Breast epithelium (tissue), 4 donors: ENCODE measurements around the gene TMCO4. TPM values are rescaled to one million over a fixed set of nuclear protein-coding genes. Genes with fewer than 3 reads are reported as not detected.

Experiments used
- DNase-seq, 2 donors: peaks; one replicate each; pipeline ENCODE4 v3.0.0-alpha.2; 2019; ENCODE audit warnings: low spot score in 2 of 2
- H3K27ac ChIP-seq, 2 donors: fragments of 200-600 bp; sonication (generic) in 1 of 2; one replicate each; pipeline ENCODE4 v1.5.1; 2016 to 2019; ENCODE audit warnings: mild to moderate bottlenecking in 1 of 2
- H3K27me3 ChIP-seq, 2 donors: fragments of 200-600 bp; sonication (generic) in 1 of 2; one replicate each; pipeline versions ENCODE4 v1.5.1 to v1.6.0; 2017 to 2019; ENCODE audit warnings: control low read depth in 1 of 2, mild to moderate bottlenecking in 1 of 2
- H3K36me3 ChIP-seq: fragments of 200-600 bp; one replicate; pipeline ENCODE4 v1.5.1; 2019
- H3K4me1 ChIP-seq, 2 donors: fragments of 200-600 bp; sonication (generic); one replicate each; pipeline ENCODE4 v1.5.1; 2016 to 2019; ENCODE audit warnings: control low read depth in 1 of 2
- H3K4me3 ChIP-seq, 3 donors: fragments of 200-600 bp; sonication (generic); 1 replicate in 2 of 3; 2 replicates in 1 of 3; pipeline ENCODE4 v1.5.1; 2016 to 2019; ENCODE audit warnings: mild to moderate bottlenecking in 3 of 3, moderate library complexity in 2 of 3
- H3K9me3 ChIP-seq, 2 donors: fragments of 200-600 bp; sonication (generic) in 1 of 2; one replicate each; pipeline ENCODE4 v1.5.1; 2016 to 2019; ENCODE audit warnings: control low read depth in 1 of 2
- POLR2A ChIP-seq: fragments of 450-650 bp; IDR thresholded peaks from one replicate; pipeline ENCODE4 v1.6.1; 2016; ENCODE audit warnings: antibody characterized with exemption, mild to moderate bottlenecking, moderate library complexity
- POLR2AphosphoS5 ChIP-seq, 3 donors: sonication (generic); formaldehyde crosslinking; IDR thresholded peaks; one replicate each; pipeline ENCODE4 v1.6.1; 2017; ENCODE audit warnings: antibody characterized with exemption in 3 of 3
- intact Hi-C: fragments of 100-400 bp; cut with DNase I; formaldehyde crosslinking; loops from one replicate; pipeline ENCODE4 v1.15.1; 2023; ENCODE audit warnings: low total_unique reads
- total RNA-seq, 3 donors: library from RNA; depleted of rRNA; stranded (reverse); fragments of >200 nt; gene quantifications; one replicate each; pipeline ENCODE4 v1.1.0, GENCODE V29; 2016
- TF ChIP-seq, protein P1 (sequence below), 3 donors: fragments of 450-650 bp; IDR thresholded peaks; one replicate each; pipeline ENCODE4 v1.5.1; 2016 to 2017; ENCODE audit warnings: antibody characterized with exemption in 3 of 3, mild to moderate bottlenecking in 3 of 3, moderate library complexity in 3 of 3

Gene TMCO4
- total RNA-seq, 3 donors from 2014 or later, result 26.7 to 44.2 (median 34.1) TPM

DNA sequence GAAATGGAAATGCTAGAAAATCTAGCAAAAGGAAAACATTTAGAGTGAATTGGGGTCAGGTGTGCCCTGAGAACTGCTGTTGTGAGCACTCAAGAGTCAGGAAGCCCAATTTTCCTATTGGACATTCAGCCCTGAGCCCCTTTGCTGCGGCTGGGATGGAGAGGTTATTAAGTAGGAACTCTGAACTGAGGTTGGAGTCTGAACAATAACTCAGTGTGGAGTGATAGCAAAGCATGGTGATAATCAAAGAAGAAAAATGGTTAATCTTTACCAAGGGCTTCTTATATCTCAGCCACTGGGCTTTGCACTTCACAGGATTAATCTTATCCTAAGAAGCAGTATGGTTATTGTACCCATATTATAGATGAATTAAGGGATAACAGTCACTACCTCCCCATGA is 52.0 kb downstream of the TMCO4 start:
- Histone ChIP-seq H3K9me3 (no peaks in the 10 kb centered on the region), H3K4me3 (no peak overlapping the region), H3K27me3 (no peaks in the 10 kb centered on the region), H3K36me3 (no peaks in the 10 kb centered on the region), H3K27ac (no peak overlapping the region), H3K4me1 (no peaks in the 10 kb centered on the region)
- intact Hi-C loops, result loop anchor here (5.0 kb wide), 1 partner anchor 960 kb away; no protein-coding TSS in a partner anchor
- no peak for DNase-seq
- TF ChIP-seq POLR2AphosphoS5 (IDR thresholded peaks at IDR 0.05) (no peak), POLR2A (no peak)
- TF ChIP-seq, protein P1, sequence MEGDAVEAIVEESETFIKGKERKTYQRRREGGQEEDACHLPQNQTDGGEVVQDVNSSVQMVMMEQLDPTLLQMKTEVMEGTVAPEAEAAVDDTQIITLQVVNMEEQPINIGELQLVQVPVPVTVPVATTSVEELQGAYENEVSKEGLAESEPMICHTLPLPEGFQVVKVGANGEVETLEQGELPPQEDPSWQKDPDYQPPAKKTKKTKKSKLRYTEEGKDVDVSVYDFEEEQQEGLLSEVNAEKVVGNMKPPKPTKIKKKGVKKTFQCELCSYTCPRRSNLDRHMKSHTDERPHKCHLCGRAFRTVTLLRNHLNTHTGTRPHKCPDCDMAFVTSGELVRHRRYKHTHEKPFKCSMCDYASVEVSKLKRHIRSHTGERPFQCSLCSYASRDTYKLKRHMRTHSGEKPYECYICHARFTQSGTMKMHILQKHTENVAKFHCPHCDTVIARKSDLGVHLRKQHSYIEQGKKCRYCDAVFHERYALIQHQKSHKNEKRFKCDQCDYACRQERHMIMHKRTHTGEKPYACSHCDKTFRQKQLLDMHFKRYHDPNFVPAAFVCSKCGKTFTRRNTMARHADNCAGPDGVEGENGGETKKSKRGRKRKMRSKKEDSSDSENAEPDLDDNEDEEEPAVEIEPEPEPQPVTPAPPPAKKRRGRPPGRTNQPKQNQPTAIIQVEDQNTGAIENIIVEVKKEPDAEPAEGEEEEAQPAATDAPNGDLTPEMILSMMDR (IDR thresholded peaks at IDR 0.05), result no peak

DNA sequence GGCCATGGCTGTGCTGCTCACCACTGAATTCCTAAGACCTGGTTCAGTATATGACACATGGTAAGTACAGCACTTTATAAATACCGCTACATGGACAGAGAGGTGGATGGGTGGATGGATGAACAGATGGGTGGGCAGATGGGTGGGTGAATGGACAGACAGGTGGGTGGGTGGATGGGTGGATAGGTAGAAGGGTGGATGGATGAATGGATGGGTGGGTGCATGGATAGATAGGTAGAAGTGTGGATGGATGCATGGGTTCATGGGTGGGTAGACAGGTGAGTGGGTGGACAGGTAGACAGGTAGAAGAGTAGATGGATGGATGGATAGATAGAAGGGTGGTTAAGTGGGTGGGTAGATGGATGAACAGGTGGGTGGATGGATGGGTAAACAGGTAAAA is 54.8 kb downstream of the TMCO4 start:
- no peak overlapping the region for H3K4me3 ChIP-seq
- no peaks in the 10 kb centered on the region for H3K4me1 ChIP-seq
- intact Hi-C loops, result loop anchor here (5.0 kb wide), 1 partner anchor 958 kb away; no protein-coding TSS in a partner anchor
- no peaks in the 10 kb centered on the region for H3K36me3 ChIP-seq
- DNase-seq, result no peak
- no peaks in the 10 kb centered on the region for H3K9me3 ChIP-seq
- H3K27ac ChIP-seq, result no peak overlapping the region
- no peak for TF ChIP-seq POLR2AphosphoS5 (IDR thresholded peaks at IDR 0.05)
- TF ChIP-seq, protein P1 (IDR thresholded peaks at IDR 0.05), result no peak
- TF ChIP-seq POLR2A, result no peak
- no peaks in the 10 kb centered on the region for H3K27me3 ChIP-seq

DNA sequence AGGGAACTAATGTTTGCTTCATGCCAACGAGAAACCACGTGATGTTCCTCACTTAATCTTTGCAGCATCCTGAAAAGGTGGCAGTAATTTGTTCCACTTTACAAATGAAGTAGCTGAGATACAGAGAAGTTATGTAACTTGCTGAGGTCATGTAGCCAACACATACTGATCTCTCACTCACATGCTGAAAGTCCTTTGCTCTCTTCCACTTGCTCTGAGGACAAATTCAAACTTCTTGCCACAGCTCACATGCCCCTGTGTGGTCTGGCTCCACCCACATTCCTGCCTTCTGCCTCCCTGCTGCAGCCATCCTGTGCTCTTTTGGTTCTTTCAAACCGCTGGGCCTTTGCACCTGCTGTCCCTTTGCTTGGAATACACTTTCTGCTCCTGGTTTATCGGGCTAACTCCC is 55.4 kb downstream of the TMCO4 start:
- no peaks in the 10 kb centered on the region for H3K4me1 ChIP-seq
- peaks cover 0 to under 1% of the 10 kb centered on the region in 2 donors for H3K9me3 ChIP-seq
- H3K27me3 ChIP-seq, result no peaks in the 10 kb centered on the region
- H3K4me3 ChIP-seq, result no peak overlapping the region
- TF ChIP-seq, protein P1 (IDR thresholded peaks at IDR 0.05), result no peak
- no peak for TF ChIP-seq POLR2A
- TF ChIP-seq POLR2AphosphoS5 (IDR thresholded peaks at IDR 0.05), result no peak
- no peak overlapping the region for H3K27ac ChIP-seq
- intact Hi-C loops, result no loop called here
- no peak for DNase-seq
- no peaks in the 10 kb centered on the region for H3K36me3 ChIP-seq

DNA sequence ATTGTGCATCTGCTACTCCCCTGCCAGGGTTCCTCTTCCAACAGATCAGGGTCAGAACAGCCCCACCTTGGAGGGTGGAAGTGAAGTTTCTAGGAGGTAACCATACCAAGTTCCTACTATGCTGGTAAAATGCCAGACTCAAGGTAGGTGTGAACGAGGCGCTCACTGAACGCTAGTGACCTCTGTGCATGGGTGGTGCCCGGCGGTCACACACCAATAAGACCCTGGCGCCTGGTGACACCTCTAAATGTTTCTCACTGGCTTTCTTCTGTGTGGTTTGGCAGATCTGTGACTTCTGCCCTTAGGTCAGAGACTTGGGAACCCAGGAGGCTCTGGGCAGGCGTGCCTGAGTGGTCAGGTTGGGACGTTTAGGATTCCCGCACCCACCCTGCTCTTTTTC is 55.9 kb downstream of the TMCO4 start:
- Histone ChIP-seq H3K4me1 (no peaks in the 10 kb centered on the region), H3K27me3 (no peaks in the 10 kb centered on the region), H3K36me3 (no peaks in the 10 kb centered on the region), H3K27ac (no peak overlapping the region), H3K9me3 (peaks cover 2 to 6% of the 10 kb centered on the region in 2 donors), H3K4me3 (no peak overlapping the region)
- TF ChIP-seq, protein P1 (IDR thresholded peaks at IDR 0.05), result no peak
- TF ChIP-seq POLR2A (no peak), POLR2AphosphoS5 (IDR thresholded peaks at IDR 0.05) (no peak)
- DNase-seq, result no peak
- intact Hi-C loops, result no loop called here

DNA sequence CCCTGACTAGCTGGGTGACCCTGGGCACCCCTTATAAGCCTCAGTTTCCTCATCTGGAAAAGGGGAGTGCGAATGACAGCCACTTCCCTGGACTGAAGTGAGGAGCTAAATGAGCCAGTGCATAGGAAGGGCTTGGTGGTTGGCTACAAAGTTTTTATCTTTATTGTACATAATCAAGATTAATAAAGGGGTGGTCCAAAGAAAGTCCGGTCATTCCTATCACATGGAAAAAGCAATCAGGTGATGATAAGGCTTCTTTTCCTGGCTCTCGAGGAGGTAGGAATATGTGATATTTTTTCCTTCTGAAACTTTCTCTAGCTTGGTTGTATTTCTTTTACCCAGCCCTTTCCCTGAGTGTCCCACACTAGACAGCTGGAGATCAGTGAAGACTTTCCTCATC is 56.5 kb downstream of the TMCO4 start:
- TF ChIP-seq POLR2AphosphoS5 (IDR thresholded peaks at IDR 0.05) (no peak), POLR2A (no peak)
- TF ChIP-seq, protein P1 (IDR thresholded peaks at IDR 0.05), result no peak
- intact Hi-C loops, result no loop called here
- DNase-seq, result no peak
- H3K9me3 ChIP-seq, result peaks cover 5 to 7% of the 10 kb centered on the region in 2 donors
- H3K36me3 ChIP-seq, result no peaks in the 10 kb centered on the region
- H3K4me1 ChIP-seq, result no peaks in the 10 kb centered on the region
- no peak overlapping the region for H3K27ac ChIP-seq
- H3K27me3 ChIP-seq, result no peaks in the 10 kb centered on the region
- H3K4me3 ChIP-seq, result no peak overlapping the region
